ENCODE data around the gene RHOBTB1.

- TF ChIP-seq EGR1 (IDR thresholded peaks at IDR 0.05; ENCODE audit: low read depth in 2 of 2): no peak
- no peak for TF ChIP-seq RXRA (IDR thresholded peaks at IDR 0.05)
- TF ChIP-seq CTCF (IDR thresholded peaks at IDR 0.05; ENCODE audit: low read depth, low read length, missing input control): peak; percentile 24
- TF ChIP-seq SP1 (IDR thresholded peaks at IDR 0.05): no peak
- no peak for TF ChIP-seq NR2F2 (IDR thresholded peaks at IDR 0.05)
- TF ChIP-seq GABPA (IDR thresholded peaks at IDR 0.05 in 1 of 2, conservative IDR thresholded peaks at IDR 0.05 in 1 of 2): no peak
- peak; percentile 57 to 71 for TF ChIP-seq RAD21 (IDR thresholded peaks at IDR 0.05)
- no peak for TF ChIP-seq JUND (IDR thresholded peaks at IDR 0.05)
These were observed 60.8 kb downstream of the RHOBTB1 start for GRCh38 chr10:60883187-60883586.

All from liver (tissue), 3 donors.